HepG2 (cell line): ENCODE results near the gene UBTD1. TPM values are rescaled to one million over a fixed set of nuclear protein-coding genes. Genes with fewer than 3 reads are reported as not detected.

Experiments
- ARNT2 ChIP-seq: sonication (generic); formaldehyde crosslinking; IDR thresholded peaks from 2 replicates; pipeline ENCODE4 v1.8.0; 2022; ENCODE audit warnings: mild to moderate bottlenecking, low read depth, missing genetic modification reagents, moderate library complexity
- ATF7-NPFF ChIP-seq: sonication (generic); formaldehyde crosslinking; IDR thresholded peaks from 2 replicates; pipeline ENCODE4 v1.8.1; 2023; ENCODE audit warnings: mild to moderate bottlenecking, low read depth, missing genetic modification reagents, moderate library complexity
- CCDC6 ChIP-seq: sonication (generic); formaldehyde crosslinking; IDR thresholded peaks from 2 replicates; pipeline ENCODE4 v1.8.1; 2022; ENCODE audit warnings: mild to moderate bottlenecking, missing genetic modification reagents, moderate library complexity
- GZF1 ChIP-seq: sonication (generic); formaldehyde crosslinking; IDR thresholded peaks from 2 replicates; pipeline ENCODE4 v1.5.1; 2020; ENCODE audit warnings: mild to moderate bottlenecking, missing genetic modification reagents
- KLF12 ChIP-seq: sonication (generic); formaldehyde crosslinking; IDR thresholded peaks from 2 replicates; pipeline ENCODE4 v1.4.0; 2020; ENCODE audit warnings: missing genetic modification reagents, borderline replicate concordance
- LCORL ChIP-seq, 2 experiments: fragments of 450-650 bp in 1 of 2; sonication (generic) in 1 of 2; formaldehyde crosslinking in 1 of 2; IDR thresholded peaks; 2 replicates each; pipeline versions ENCODE4 v1.5.0 to v1.6.1; 2017 to 2020; ENCODE audit warnings: antibody characterized with exemption in 1 of 2, missing genetic modification reagents in 1 of 2
- MAZ ChIP-seq, 2 experiments: sonication (generic) in 1 of 2; formaldehyde crosslinking in 1 of 2; IDR thresholded peaks; 2 replicates each; pipeline versions ENCODE4 v1.5.0 to v1.6.1; 2012 to 2020; ENCODE audit warnings: low read depth in 2 of 2, mild to moderate bottlenecking in 2 of 2, borderline replicate concordance in 1 of 2, improper control_type of control experiment in 1 of 2, low read length in 1 of 2, missing genetic modification reagents in 1 of 2, moderate library complexity in 1 of 2
- MYC ChIP-seq: sonication (generic); formaldehyde crosslinking; IDR thresholded peaks from 2 replicates; pipeline ENCODE4 v1.9.0; 2021; ENCODE audit warnings: missing genetic modification reagents, borderline replicate concordance
- NCOR1 ChIP-seq: fragments of 200-600 bp; sonication (generic); IDR thresholded peaks from 2 replicates; pipeline ENCODE4 v1.7.0; 2017; ENCODE audit warnings: antibody characterized with exemption, low read length, borderline replicate concordance
- RAD21 ChIP-seq: fragments of 450-650 bp; formaldehyde crosslinking; IDR thresholded peaks from 2 replicates; pipeline ENCODE4 v1.5.0; 2020; ENCODE audit warnings: mild to moderate bottlenecking
- RBFOX2 ChIP-seq: fragments of 200-400 bp; formaldehyde crosslinking; IDR thresholded peaks from 2 replicates; pipeline ENCODE4 v1.6.1; 2017; ENCODE audit warnings: low read depth, mild to moderate bottlenecking, low read length
- YEATS4 ChIP-seq: sonication (generic); formaldehyde crosslinking; IDR thresholded peaks from 2 replicates; pipeline ENCODE4 v1.4.0; 2020; ENCODE audit warnings: missing genetic modification reagents, borderline replicate concordance
- ZNF232 ChIP-seq: sonication (generic); formaldehyde crosslinking; IDR thresholded peaks from 2 replicates; pipeline ENCODE4 v1.4.0; 2020; ENCODE audit warnings: missing genetic modification reagents, borderline replicate concordance
- ZNF629 ChIP-seq: sonication (generic); formaldehyde crosslinking; conservative IDR thresholded peaks from 2 replicates; pipeline ENCODE4 v1.5.0; 2020; ENCODE audit warnings: missing genetic modification reagents
- ZNF75D ChIP-seq: sonication (generic); formaldehyde crosslinking; IDR thresholded peaks from 2 replicates; pipeline ENCODE4 v1.8.1; 2023; ENCODE audit warnings: missing genetic modification reagents, mild to moderate bottlenecking, borderline replicate concordance
- polyA plus RNA-seq, 8 experiments: library from polyadenylated mRNA; depleted of rRNA in 3 of 8; stranded (reverse) in 7 of 8; unstranded in 1 of 8; fragments of >200 nt; fragmentation: Illumina TruSeq in 4 of 8; extraction: Trizol in 4 of 8; gene quantifications; 2 replicates each; pipeline versions ENCODE4 v1.2.1 to v1.2.3, GENCODE V29; 2011 to 2016; ENCODE audit warnings: low read depth in 4 of 8, missing spikeins in 1 of 8, mixed read lengths in 1 of 8; ENCODE audit not compliant: insufficient read depth in 1 of 8
- total RNA-seq, 5 experiments: library from RNA; depleted of rRNA; stranded (reverse); fragments of >200 nt; fragmentation: Illumina TruSeq; extraction: Trizol; gene quantifications; 2 replicates each; pipeline ENCODE4 v1.2.3, GENCODE V29; 2016; ENCODE audit warnings: low read depth in 1 of 5
- TF ChIP-seq, protein P1 (sequence below): sonication (generic); formaldehyde crosslinking; IDR thresholded peaks from 2 replicates; pipeline ENCODE4 v1.5.0; 2020; ENCODE audit warnings: mild to moderate bottlenecking, low read depth, missing genetic modification reagents, borderline replicate concordance
- TF ChIP-seq, protein P2 (sequence below): sonication (generic); formaldehyde crosslinking; IDR thresholded peaks from 2 replicates; pipeline ENCODE4 v1.4.0; 2020; ENCODE audit warnings: missing genetic modification reagents
- TF ChIP-seq, protein P3 (sequence below): sonication (generic); formaldehyde crosslinking; IDR thresholded peaks from 2 replicates; pipeline ENCODE4 v1.5.0; 2020; ENCODE audit warnings: mild to moderate bottlenecking, missing genetic modification reagents, borderline replicate concordance
- TF ChIP-seq, protein P4 (sequence below): sonication (generic); formaldehyde crosslinking; IDR thresholded peaks from 2 replicates; pipeline ENCODE4 v1.8.1; 2023; ENCODE audit warnings: mild to moderate bottlenecking, missing genetic modification reagents

UBTD1 gene
- total and polyA plus RNA-seq, 2 of the 13 experiments (the other 11 are each of a cell fraction or from before 2014, with no cell fraction given): 7.9 to 10.0 TPM

- TF ChIP-seq RBFOX2 (0 out of 2 replicates have a peak, but pooled peaks have one; percentile 4), ZNF232 (CRISPR knock-in tag) (no peak), NCOR1 (0 out of 2 replicates have a peak, but pooled peaks have one; percentile 3), ZNF75D (CRISPR knock-in tag) (no peak), MYC (no peak), KLF12 (CRISPR knock-in tag) (peak; percentile 15; the same call in 1 of the 2 replicates), LCORL (IDR thresholded peaks at IDR 0.05) (no peak), LCORL (CRISPR knock-in tag; IDR thresholded peaks at IDR 0.05) (no peak; the same call in 1 of the 2 replicates), GZF1 (no peak), ATF7-NPFF (CRISPR knock-in tag) (0 out of 2 replicates have a peak, but pooled peaks have one; percentile 39), MAZ (IDR thresholded peaks at IDR 0.05; ENCODE audit: borderline replicate concordance, low read depth, low read length) (peak; percentile 87), MAZ (CRISPR knock-in tag; IDR thresholded peaks at IDR 0.05; ENCODE audit: low read depth) (no peak), CCDC6 (CRISPR knock-in tag) (0 out of 2 replicates have a peak, but pooled peaks have one; percentile 36), ZNF629 (CRISPR knock-in tag) (no peak), RAD21 (0 out of 2 replicates have a peak, but pooled peaks have one; percentile 9), YEATS4 (CRISPR knock-in tag) (peak; percentile 51; the same call in 1 of the 2 replicates), ARNT2 (peak; percentile 59)
- TF ChIP-seq, protein P1, sequence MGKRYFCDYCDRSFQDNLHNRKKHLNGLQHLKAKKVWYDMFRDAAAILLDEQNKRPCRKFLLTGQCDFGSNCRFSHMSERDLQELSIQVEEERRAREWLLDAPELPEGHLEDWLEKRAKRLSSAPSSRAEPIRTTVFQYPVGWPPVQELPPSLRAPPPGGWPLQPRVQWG (CRISPR knock-in tag): no peak
- TF ChIP-seq, protein P2, sequence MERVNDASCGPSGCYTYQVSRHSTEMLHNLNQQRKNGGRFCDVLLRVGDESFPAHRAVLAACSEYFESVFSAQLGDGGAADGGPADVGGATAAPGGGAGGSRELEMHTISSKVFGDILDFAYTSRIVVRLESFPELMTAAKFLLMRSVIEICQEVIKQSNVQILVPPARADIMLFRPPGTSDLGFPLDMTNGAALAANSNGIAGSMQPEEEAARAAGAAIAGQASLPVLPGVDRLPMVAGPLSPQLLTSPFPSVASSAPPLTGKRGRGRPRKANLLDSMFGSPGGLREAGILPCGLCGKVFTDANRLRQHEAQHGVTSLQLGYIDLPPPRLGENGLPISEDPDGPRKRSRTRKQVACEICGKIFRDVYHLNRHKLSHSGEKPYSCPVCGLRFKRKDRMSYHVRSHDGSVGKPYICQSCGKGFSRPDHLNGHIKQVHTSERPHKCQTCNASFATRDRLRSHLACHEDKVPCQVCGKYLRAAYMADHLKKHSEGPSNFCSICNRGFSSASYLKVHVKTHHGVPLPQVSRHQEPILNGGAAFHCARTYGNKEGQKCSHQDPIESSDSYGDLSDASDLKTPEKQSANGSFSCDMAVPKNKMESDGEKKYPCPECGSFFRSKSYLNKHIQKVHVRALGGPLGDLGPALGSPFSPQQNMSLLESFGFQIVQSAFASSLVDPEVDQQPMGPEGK (CRISPR knock-in tag): peak; percentile 59
- TF ChIP-seq, protein P3, sequence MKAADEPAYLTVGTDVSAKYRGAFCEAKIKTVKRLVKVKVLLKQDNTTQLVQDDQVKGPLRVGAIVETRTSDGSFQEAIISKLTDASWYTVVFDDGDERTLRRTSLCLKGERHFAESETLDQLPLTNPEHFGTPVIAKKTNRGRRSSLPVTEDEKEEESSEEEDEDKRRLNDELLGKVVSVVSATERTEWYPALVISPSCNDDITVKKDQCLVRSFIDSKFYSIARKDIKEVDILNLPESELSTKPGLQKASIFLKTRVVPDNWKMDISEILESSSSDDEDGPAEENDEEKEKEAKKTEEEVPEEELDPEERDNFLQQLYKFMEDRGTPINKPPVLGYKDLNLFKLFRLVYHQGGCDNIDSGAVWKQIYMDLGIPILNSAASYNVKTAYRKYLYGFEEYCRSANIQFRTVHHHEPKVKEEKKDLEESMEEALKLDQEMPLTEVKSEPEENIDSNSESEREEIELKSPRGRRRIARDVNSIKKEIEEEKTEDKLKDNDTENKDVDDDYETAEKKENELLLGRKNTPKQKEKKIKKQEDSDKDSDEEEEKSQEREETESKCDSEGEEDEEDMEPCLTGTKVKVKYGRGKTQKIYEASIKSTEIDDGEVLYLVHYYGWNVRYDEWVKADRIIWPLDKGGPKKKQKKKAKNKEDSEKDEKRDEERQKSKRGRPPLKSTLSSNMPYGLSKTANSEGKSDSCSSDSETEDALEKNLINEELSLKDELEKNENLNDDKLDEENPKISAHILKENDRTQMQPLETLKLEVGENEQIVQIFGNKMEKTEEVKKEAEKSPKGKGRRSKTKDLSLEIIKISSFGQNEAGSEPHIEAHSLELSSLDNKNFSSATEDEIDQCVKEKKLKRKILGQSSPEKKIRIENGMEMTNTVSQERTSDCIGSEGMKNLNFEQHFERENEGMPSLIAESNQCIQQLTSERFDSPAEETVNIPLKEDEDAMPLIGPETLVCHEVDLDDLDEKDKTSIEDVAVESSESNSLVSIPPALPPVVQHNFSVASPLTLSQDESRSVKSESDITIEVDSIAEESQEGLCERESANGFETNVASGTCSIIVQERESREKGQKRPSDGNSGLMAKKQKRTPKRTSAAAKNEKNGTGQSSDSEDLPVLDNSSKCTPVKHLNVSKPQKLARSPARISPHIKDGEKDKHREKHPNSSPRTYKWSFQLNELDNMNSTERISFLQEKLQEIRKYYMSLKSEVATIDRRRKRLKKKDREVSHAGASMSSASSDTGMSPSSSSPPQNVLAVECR (CRISPR knock-in tag): 0 out of 2 replicates have a peak, but pooled peaks have one; percentile 4
- TF ChIP-seq, protein P4, sequence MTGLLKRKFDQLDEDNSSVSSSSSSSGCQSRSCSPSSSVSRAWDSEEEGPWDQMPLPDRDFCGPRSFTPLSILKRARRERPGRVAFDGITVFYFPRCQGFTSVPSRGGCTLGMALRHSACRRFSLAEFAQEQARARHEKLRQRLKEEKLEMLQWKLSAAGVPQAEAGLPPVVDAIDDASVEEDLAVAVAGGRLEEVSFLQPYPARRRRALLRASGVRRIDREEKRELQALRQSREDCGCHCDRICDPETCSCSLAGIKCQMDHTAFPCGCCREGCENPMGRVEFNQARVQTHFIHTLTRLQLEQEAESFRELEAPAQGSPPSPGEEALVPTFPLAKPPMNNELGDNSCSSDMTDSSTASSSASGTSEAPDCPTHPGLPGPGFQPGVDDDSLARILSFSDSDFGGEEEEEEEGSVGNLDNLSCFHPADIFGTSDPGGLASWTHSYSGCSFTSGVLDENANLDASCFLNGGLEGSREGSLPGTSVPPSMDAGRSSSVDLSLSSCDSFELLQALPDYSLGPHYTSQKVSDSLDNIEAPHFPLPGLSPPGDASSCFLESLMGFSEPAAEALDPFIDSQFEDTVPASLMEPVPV (CRISPR knock-in tag): peak; percentile 77; the same call in 1 of the 2 replicates
These were observed at the start of gene UBTD1 (continued) for GRCh38 chr10:97498841-97499560.
